Left lung (tissue), 10 donors: ENCODE data around the gene WDPCP. TPM values are rescaled to one million over a fixed set of nuclear protein-coding genes. Genes with fewer than 3 reads are reported as not detected.

ENCODE experiments used
- ATAC-seq: fragments of 200-7000 bp; cut with Tn5 transposase; one replicate; pipeline ENCODE4 v1.9.1; 2020; ENCODE audit warnings: moderate library complexity
- DNase-seq, 4 donors: peaks; one replicate each; pipeline ENCODE4 v3.0.0-alpha.2; 2013 to 2020
- H3K27ac ChIP-seq, 2 donors: fragments of 200-600 bp; sonication (generic) in 1 of 2; one replicate each; pipeline versions ENCODE4 v1.5.0 to v1.8.0; 2020 to 2021
- H3K27me3 ChIP-seq, 2 donors: fragments of 200-600 bp; sonication (generic) in 1 of 2; one replicate each; pipeline versions ENCODE4 v1.5.0 to v1.8.0; 2020 to 2021
- H3K36me3 ChIP-seq, 2 donors: fragments of 200-600 bp; sonication (generic) in 1 of 2; one replicate each; pipeline versions ENCODE4 v1.5.0 to v1.8.0; 2020 to 2021
- H3K4me1 ChIP-seq, 2 donors: fragments of 200-600 bp; one replicate each; pipeline ENCODE4 v1.8.0; 2021
- H3K4me3 ChIP-seq, 2 donors: fragments of 200-600 bp; sonication (generic) in 1 of 2; one replicate each; pipeline versions ENCODE4 v1.5.0 to v1.8.0; 2020 to 2021; ENCODE audit warnings: mild to moderate bottlenecking in 1 of 2
- H3K9me3 ChIP-seq, 2 donors: fragments of 200-600 bp; sonication (generic) in 1 of 2; one replicate each; pipeline versions ENCODE4 v1.5.0 to v1.8.0; 2020 to 2021
- CTCF ChIP-seq, 2 donors: fragments of 200-600 bp; sonication (generic) in 1 of 2; IDR thresholded peaks; one replicate each; pipeline versions ENCODE4 v1.5.0 to v1.8.0; 2021; ENCODE audit warnings: antibody characterized with exemption in 2 of 2
- intact Hi-C, 2 donors: fragments of 100-400 bp; cut with DNase I; formaldehyde crosslinking; loops; one replicate each; pipeline versions ENCODE4 v1.11.2 to v1.14.2; 2022
- polyA plus RNA-seq, 6 donors: library from polyadenylated mRNA; unstranded; fragments of 120-200 nt; gene quantifications; one replicate each; pipeline ENCODE4 v1.2.1, GENCODE V29; 2013; ENCODE audit not compliant: insufficient read length in 6 of 6
- total RNA-seq, 2 donors: library from RNA; stranded (reverse); fragmentation: NEBNext Ultra II Directional; extraction: Animal tissue kit (Norgen Biotek cat#: 25700); gene quantifications; one replicate each; pipeline ENCODE4 v1.2.1, GENCODE V29; 2021
- donor health status: DM: no; HTN: yes; CAD: no.
- donor health status: DM: no; HTN: no; CAD: no.

The WDPCP gene
- total and polyA plus RNA-seq, 8 donors: 9.0 to 17.5 (median 14.4) TPM

GRCh38 chr2:63465633-63466032 is 122.6 kb downstream of the WDPCP start:
- intact Hi-C loops: no loop called here
- Histone ChIP-seq H3K27me3 (no peaks in the 10 kb centered on the region), H3K36me3 (peaks cover 0 to 16% of the 10 kb centered on the region in 2 donors), H3K27ac (no peak overlapping the region), H3K9me3 (peaks cover 0 to 16% of the 10 kb centered on the region in 2 donors), H3K4me1 (no peaks in the 10 kb centered on the region), H3K4me3 (no peak overlapping the region)
- DNase-seq: no peak
- no peak for ATAC-seq
- TF ChIP-seq CTCF (IDR thresholded peaks at IDR 0.05): no peak

GRCh38 chr2:63463142-63463541 is 125.1 kb downstream of the WDPCP start:
- H3K36me3 ChIP-seq: peaks cover 0 to 16% of the 10 kb centered on the region in 2 donors
- DNase-seq (no peak), ATAC-seq (no peak)
- no peak overlapping the region for H3K4me3 ChIP-seq
- no peak overlapping the region for H3K27ac ChIP-seq
- intact Hi-C loops: no loop called here
- no peaks in the 10 kb centered on the region for H3K27me3 ChIP-seq
- no peaks in the 10 kb centered on the region for H3K4me1 ChIP-seq
- no peak for TF ChIP-seq CTCF (IDR thresholded peaks at IDR 0.05)
- H3K9me3 ChIP-seq: peaks cover 0 to 17% of the 10 kb centered on the region in 2 donors

- no peaks in the 10 kb centered on the region for H3K4me1 ChIP-seq
- DNase-seq: no peak
- no peak overlapping the region for H3K4me3 ChIP-seq
- H3K9me3 ChIP-seq: no peaks in the 10 kb centered on the region
- intact Hi-C loops: no loop called here
- no peaks in the 10 kb centered on the region for H3K36me3 ChIP-seq
- H3K27me3 ChIP-seq: no peaks in the 10 kb centered on the region
- TF ChIP-seq CTCF (IDR thresholded peaks at IDR 0.05): no peak
- H3K27ac ChIP-seq: no peak overlapping the region
- no peak for ATAC-seq
Observed at GRCh38 chr2:63446658-63447057, 141.6 kb downstream of the WDPCP start.

GRCh38 chr2:63444565-63445288 is 143.6 kb downstream of the WDPCP start:
- no peaks in the 10 kb centered on the region for H3K4me1 ChIP-seq
- TF ChIP-seq CTCF (IDR thresholded peaks at IDR 0.05): no peak

GRCh38 chr2:63440612-63441011 is 147.7 kb downstream of the WDPCP start:
- H3K36me3 ChIP-seq: no peaks in the 10 kb centered on the region
- H3K27ac ChIP-seq: no peak overlapping the region
- TF ChIP-seq CTCF (IDR thresholded peaks at IDR 0.05): no peak
- no peaks in the 10 kb centered on the region for H3K4me1 ChIP-seq
- intact Hi-C loops: no loop called here
- no peak overlapping the region for H3K4me3 ChIP-seq
- H3K9me3 ChIP-seq: no peaks in the 10 kb centered on the region
- DNase-seq (no peak), ATAC-seq (no peak)
- H3K27me3 ChIP-seq: no peaks in the 10 kb centered on the region

More at GRCh38 chr2:63444565-63445288, 143.6 kb downstream of the WDPCP start:
- no peaks in the 10 kb centered on the region for H3K36me3 ChIP-seq
- intact Hi-C loops: no loop called here
- no peaks in the 10 kb centered on the region for H3K9me3 ChIP-seq
- DNase-seq (no peak), ATAC-seq (no peak)
- no peak overlapping the region for H3K27ac ChIP-seq
- H3K4me3 ChIP-seq: no peak overlapping the region
- H3K27me3 ChIP-seq: no peaks in the 10 kb centered on the region
